Measurements from ENCODE around the gene NR1D1. TPM values are rescaled to one million over a fixed set of nuclear protein-coding genes. Genes with fewer than 3 reads are reported as not detected.
A peak's percentile ranks its signal among the peaks of the same experiment; 100 is the strongest.

The NR1D1 gene
- total RNA-seq, 4 donors from 2014 or later = 3.1 to 9.3 (median 7.0) TPM

GRCh38 chr17:40121181-40122135 is 21.1 kb upstream of the NR1D1 start, which contains the start of gene MSL1:
Gene MSL1, plus strand, starts transcription at chr17:40121971. Its CDS starts 642 bp downstream, at chr17:40122613.
- peak; percentile 83 for ATAC-seq (ENCODE audit: low FRiP score)
- TF ChIP-seq CTCF (IDR thresholded peaks at IDR 0.05) = no peak
- no peak for DNase-seq (ENCODE audit: low spot score)

DNA sequence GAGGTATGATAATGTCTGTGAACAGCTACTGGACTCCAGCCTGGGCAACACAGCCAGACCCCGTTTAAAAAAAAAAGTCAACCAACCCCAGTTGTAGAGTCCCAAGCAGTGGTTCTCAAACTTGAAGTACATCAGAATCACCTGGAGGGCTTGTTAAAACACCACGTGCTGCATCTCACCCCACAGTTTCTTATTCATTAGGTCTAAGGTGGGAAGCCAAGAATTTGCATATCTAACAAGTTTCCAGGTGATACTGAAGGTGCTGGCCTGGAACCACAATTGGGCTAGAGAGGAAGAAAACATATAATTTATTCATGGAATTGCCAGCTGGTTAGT is 14.7 kb upstream of the NR1D1 start:
- TF ChIP-seq CTCF (IDR thresholded peaks at IDR 0.05) = no peak
- ATAC-seq (ENCODE audit: low FRiP score) (no peak), DNase-seq (ENCODE audit: low spot score) (no peak)

GRCh38 chr17:40113907-40114245 is 13.5 kb upstream of the NR1D1 start:
- no peak for ATAC-seq (ENCODE audit: low FRiP score)
- no peak for TF ChIP-seq CTCF (IDR thresholded peaks at IDR 0.05)
- no peak for DNase-seq (ENCODE audit: low spot score)

DNA sequence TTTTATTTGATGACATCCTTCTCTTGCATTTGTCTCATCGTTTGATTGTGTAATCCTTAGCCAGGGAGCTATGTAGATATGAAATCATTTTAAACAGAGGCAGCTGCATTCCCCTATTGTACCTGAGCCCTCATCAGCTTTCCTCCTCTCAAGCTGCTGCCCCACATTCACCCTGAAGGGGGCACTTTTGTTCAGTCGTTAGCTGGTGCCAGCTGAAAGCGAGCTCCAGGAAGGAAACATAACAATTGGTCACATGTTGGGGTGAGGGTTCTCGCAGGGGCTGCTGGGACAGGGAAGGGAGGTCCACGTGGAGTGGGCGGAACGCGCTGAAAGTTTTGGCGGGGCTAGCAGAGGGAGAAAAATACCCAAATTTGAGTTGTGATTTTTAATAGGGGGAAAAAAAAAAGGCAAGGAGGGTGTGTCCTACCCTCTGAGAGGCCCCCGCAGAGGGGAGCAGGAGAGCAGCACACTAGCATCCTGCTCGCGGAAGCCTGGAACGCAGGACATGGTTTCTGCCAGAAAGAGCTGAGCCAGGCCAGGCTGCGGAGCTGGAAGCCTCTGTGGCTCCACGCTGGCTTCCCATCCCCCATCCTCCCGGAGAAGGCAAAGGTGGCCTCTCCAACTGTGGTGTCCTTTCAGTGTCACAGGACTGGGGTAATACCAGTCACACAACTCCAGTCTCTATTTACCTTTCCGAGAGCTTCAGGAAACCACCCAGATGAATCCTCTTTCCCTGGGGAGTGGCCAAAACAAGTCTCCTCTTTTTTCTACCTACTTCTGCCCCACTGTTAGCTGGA is 12.9 kb upstream of the NR1D1 start:
- ATAC-seq (ENCODE audit: low FRiP score) (peak; percentile 79), DNase-seq (ENCODE audit: low spot score) (peak; percentile 84)
- peak in 2 of 3 donors; percentile 69 to 85 for TF ChIP-seq CTCF (IDR thresholded peaks at IDR 0.05)

GRCh38 chr17:40112718-40113109 is 12.3 kb upstream of the NR1D1 start:
- no peak for TF ChIP-seq CTCF (IDR thresholded peaks at IDR 0.05)
- DNase-seq (ENCODE audit: low spot score) = no peak
- peak; percentile 13 for ATAC-seq (ENCODE audit: low FRiP score)

DNA sequence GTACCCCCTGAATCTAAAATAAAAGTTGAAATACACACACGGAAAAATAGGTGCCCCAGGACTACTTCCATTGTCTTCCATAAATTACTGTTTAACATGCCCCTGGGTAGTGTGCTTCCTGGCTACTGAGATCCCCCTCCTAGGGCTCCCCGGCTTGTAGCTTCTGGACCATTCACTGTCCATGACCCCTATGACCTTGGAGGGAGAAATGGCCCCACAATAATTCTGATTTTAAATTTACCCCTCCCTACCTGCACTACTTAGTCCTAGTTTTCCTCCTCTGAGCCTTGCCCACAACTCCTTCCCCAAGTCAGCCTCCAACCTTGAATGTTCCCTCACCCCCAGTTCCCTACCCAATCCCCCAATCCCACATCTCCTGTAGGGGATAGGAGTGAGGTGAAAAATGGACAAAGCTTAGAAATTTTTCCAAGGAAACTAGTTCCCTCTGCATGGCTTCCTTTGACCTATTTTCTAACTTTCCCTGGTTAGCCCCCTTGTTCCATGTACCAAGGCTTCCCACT is 11.9 kb upstream of the NR1D1 start:
- DNase-seq (ENCODE audit: low spot score) (no peak), ATAC-seq (ENCODE audit: low FRiP score) (no peak)
- no peak for TF ChIP-seq CTCF (IDR thresholded peaks at IDR 0.05)
